Measurements from ENCODE around the gene CRIM1. TPM values are rescaled to one million over a fixed set of nuclear protein-coding genes. Genes with fewer than 3 reads are reported as not detected.

The CRIM1 gene
- total and polyA plus RNA-seq, 4 donors = 24.3 to 119 (median 58.4) TPM

GRCh38 chr2:36509075-36509474 lies 153.5 kb downstream of the CRIM1 start:
- TF ChIP-seq, protein P1, sequence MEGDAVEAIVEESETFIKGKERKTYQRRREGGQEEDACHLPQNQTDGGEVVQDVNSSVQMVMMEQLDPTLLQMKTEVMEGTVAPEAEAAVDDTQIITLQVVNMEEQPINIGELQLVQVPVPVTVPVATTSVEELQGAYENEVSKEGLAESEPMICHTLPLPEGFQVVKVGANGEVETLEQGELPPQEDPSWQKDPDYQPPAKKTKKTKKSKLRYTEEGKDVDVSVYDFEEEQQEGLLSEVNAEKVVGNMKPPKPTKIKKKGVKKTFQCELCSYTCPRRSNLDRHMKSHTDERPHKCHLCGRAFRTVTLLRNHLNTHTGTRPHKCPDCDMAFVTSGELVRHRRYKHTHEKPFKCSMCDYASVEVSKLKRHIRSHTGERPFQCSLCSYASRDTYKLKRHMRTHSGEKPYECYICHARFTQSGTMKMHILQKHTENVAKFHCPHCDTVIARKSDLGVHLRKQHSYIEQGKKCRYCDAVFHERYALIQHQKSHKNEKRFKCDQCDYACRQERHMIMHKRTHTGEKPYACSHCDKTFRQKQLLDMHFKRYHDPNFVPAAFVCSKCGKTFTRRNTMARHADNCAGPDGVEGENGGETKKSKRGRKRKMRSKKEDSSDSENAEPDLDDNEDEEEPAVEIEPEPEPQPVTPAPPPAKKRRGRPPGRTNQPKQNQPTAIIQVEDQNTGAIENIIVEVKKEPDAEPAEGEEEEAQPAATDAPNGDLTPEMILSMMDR (IDR thresholded peaks at IDR 0.05; ENCODE audit: control extremely low read depth, extremely low read depth) = no peak
- H3K27me3 ChIP-seq (ENCODE audit: control insufficient read depth in 3 of 3, insufficient read depth in 3 of 3, low read length in 2 of 3) = no peaks in the 10 kb centered on the region
- no peak for DNase-seq
- H3K4me3 ChIP-seq = no peak overlapping the region
- no peak overlapping the region for H3K9ac ChIP-seq (ENCODE audit: insufficient read depth in 1 of 2, low read length in 2 of 2)
- H3K4me1 ChIP-seq (ENCODE audit: control insufficient read depth in 5 of 5, insufficient read depth in 5 of 5, low read length in 5 of 5) = no peaks in the 10 kb centered on the region
- no peaks in the 10 kb centered on the region for H3K9me3 ChIP-seq (ENCODE audit: control insufficient read depth in 4 of 4, insufficient read depth in 3 of 4, low read length in 3 of 4)
- no peak overlapping the region for H3K27ac ChIP-seq (ENCODE audit: low read depth in 1 of 2, low read length in 1 of 2)
- 96 to 98% methylated on average over 6 of the region's 6 CpGs for WGBS, 2 donors
- ATAC-seq (ENCODE audit: insufficient read depth, low FRiP score) = no peak
- peaks cover 0 to 27% (median 21%) of the 10 kb centered on the region in 4 donors for H3K36me3 ChIP-seq (ENCODE audit: control insufficient read depth in 4 of 4, insufficient read depth in 4 of 4, low read length in 4 of 4)

DNA sequence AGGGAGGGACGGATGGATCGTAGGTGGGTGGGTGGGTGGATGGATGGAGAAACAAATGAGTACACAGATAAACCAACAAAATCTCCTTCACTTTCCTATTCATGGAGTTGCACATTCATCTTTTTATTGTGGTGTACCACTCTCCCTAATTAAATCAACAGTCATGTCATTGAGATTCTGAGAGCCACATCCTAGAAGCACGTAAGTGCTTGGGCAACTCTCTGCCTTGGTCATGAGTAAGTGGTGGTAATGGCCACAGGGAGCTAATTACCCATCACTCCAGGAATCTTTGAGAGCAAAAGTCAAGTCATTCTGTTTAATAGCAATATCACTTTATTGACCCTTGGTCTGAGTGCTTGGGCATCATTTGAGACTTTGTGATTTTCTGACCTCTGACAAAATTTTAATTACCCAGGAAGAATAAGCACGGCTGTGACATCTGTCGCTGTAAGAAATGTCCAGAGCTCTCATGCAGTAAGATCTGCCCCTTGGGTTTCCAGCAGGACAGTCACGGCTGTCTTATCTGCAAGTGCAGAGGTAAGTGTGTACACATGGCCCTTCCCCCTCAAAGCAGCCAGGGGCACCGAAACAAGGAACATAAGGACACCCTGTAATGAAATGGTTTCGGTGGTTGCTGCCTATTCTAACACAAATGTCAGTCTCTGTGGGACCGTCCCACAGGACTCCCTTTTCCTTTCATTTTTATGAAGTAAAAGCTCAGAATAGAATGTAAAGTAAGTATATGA lies 156.5 kb downstream of the CRIM1 start:
- WGBS, 2 donors = 76 to 88% methylated on average over 9 of the region's 9 CpGs
- H3K27ac ChIP-seq (ENCODE audit: low read depth in 1 of 2, low read length in 1 of 2) = no peak overlapping the region

DNA sequence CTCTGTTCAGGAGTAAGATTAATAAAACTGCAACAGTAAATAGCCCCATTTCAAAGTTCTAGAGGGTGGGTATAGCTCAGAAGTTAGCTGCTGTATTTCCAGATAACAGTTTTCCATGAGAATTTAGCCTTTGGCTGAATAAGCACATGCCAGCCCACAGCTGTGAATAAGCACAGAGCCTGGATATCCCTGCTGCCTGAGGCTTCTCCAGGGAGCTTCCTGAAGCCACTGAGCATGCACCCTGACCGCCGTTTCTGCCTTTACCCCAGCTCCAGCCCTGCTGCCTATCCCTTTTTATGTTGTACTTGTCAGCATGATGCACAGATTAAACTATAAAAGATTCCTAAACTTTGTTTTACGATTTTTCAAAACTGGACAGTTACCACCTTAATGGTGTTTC lies 157.1 kb downstream of the CRIM1 start:
- ATAC-seq (ENCODE audit: insufficient read depth, low FRiP score) (no peak), DNase-seq (no peak)
- Histone ChIP-seq H3K9ac (ENCODE audit: insufficient read depth in 1 of 2, low read length in 2 of 2) (no peak overlapping the region), H3K27me3 (ENCODE audit: control insufficient read depth in 3 of 3, insufficient read depth in 3 of 3, low read length in 2 of 3) (no peaks in the 10 kb centered on the region), H3K9me3 (ENCODE audit: control insufficient read depth in 4 of 4, insufficient read depth in 3 of 4, low read length in 3 of 4) (no peaks in the 10 kb centered on the region), H3K4me1 (ENCODE audit: control insufficient read depth in 5 of 5, insufficient read depth in 5 of 5, low read length in 5 of 5) (no peaks in the 10 kb centered on the region), H3K36me3 (ENCODE audit: control insufficient read depth in 4 of 4, insufficient read depth in 4 of 4, low read length in 4 of 4) (peaks cover 5 to 38% (median 32%) of the 10 kb centered on the region in 4 donors), H3K27ac (ENCODE audit: low read depth in 1 of 2, low read length in 1 of 2) (no peak overlapping the region), H3K4me3 (no peak overlapping the region)
- WGBS, 2 donors = 88 to 90% methylated on average over 3 of the region's 3 CpGs
- TF ChIP-seq, protein P1 (IDR thresholded peaks at IDR 0.05; ENCODE audit: control extremely low read depth, extremely low read depth) = no peak

More for the DNA sequence above, 156.5 kb downstream of the CRIM1 start:
- TF ChIP-seq, protein P1 (IDR thresholded peaks at IDR 0.05; ENCODE audit: control extremely low read depth, extremely low read depth) = no peak
- DNase-seq (no peak), ATAC-seq (ENCODE audit: insufficient read depth, low FRiP score) (no peak)
- Histone ChIP-seq H3K27me3 (ENCODE audit: control insufficient read depth in 3 of 3, insufficient read depth in 3 of 3, low read length in 2 of 3) (no peaks in the 10 kb centered on the region), H3K9me3 (ENCODE audit: control insufficient read depth in 4 of 4, insufficient read depth in 3 of 4, low read length in 3 of 4) (no peaks in the 10 kb centered on the region), H3K36me3 (ENCODE audit: control insufficient read depth in 4 of 4, insufficient read depth in 4 of 4, low read length in 4 of 4) (peaks cover 0 to 34% (median 28%) of the 10 kb centered on the region in 4 donors), H3K9ac (ENCODE audit: insufficient read depth in 1 of 2, low read length in 2 of 2) (no peak overlapping the region), H3K4me1 (ENCODE audit: control insufficient read depth in 5 of 5, insufficient read depth in 5 of 5, low read length in 5 of 5) (no peaks in the 10 kb centered on the region), H3K4me3 (no peak overlapping the region)

Data from lung (tissue), 12 donors.